22Rv1 (cell line): ENCODE data around the gene KHNYN.

Source experiments
- CTCF ChIP-seq: fragments of 450-650 bp; IDR thresholded peaks from 2 replicates; pipeline ENCODE4 v1.5.1; 2017; ENCODE audit warnings: mild to moderate bottlenecking
- ZFX ChIP-seq: fragments of 450-650 bp; IDR thresholded peaks from 2 replicates; pipeline ENCODE4 v1.6.1; 2017; ENCODE audit warnings: antibody characterized with exemption, borderline replicate concordance

DNA sequence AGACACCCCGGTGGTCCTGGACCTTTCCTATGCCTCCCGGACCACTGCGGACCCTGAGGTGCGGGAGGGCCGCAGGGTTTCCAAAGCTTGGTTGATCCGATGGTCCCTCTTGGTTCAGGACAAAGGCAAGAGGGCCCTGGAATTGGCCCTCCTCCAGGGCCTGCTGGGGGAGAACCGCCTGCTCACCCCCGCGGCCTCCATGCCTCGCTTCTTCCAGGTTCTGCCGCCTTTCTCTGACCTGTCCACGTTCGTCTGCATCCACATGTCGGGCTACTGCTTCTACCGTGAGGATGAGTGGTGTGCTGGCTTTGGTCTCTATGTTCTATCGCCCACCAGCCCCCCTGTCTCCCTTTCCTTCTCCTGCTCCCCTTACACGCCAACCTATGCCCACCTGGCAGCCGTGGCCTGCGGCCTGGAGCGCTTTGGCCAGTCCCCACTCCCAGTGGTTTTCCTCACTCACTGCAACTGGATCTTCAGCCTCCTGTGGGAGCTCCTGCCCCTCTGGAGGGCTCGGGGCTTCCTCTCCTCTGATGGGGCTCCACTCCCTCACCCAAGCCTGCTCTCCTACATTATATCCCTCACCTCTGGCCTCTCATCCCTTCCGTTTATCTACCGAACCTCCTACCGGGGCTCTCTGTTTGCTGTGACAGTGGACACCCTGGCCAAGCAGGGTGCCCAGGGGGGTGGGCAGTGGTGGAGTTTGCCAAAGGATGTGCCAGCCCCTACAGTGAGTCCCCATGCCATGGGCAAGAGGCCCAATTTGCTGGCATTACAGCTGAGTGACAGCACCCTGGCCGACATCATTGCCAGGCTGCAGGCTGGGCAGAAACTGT is 14.1 kb upstream of the KHNYN start:
- no peak for TF ChIP-seq CTCF
- no peak for TF ChIP-seq ZFX
